DND-41 (cell line): ENCODE data around the gene NFIA.
A peak's percentile ranks its signal among the peaks of the same experiment; 100 is the strongest.

Experiments used
- ATAC-seq: fragments of 200-7000 bp; cut with Tn5 transposase; 3 replicates; pipeline ENCODE4 v1.9.1; 2021; ENCODE audit warnings: low read depth; ENCODE audit not compliant: insufficient read depth
- DNase-seq: peaks from one replicate; pipeline ENCODE4 v3.0.0-alpha.2; 2020
- H2AFZ ChIP-seq: 2 replicates; pipeline ENCODE4 v1.6.0; 2012; ENCODE audit warnings: low read depth, low read length
- H3K27ac ChIP-seq: 2 replicates; pipeline ENCODE4 v1.5.1; 2012; ENCODE audit warnings: low read length, inconsistent platforms
- H3K27me3 ChIP-seq: fragments of 200-600 bp; sonication (generic); 2 replicates; pipeline ENCODE4 v1.6.0; 2012; ENCODE audit warnings: low read length, mild to moderate bottlenecking, inconsistent platforms; ENCODE audit not compliant: insufficient read depth, poor library complexity
- H3K36me3 ChIP-seq: 2 replicates; pipeline ENCODE4 v1.5.1; 2012; ENCODE audit warnings: low read length, inconsistent platforms; ENCODE audit not compliant: insufficient read depth
- H3K4me1 ChIP-seq: 2 replicates; pipeline ENCODE4 v1.5.1; 2012; ENCODE audit warnings: mild to moderate bottlenecking, low read length; ENCODE audit not compliant: insufficient read depth
- H3K4me2 ChIP-seq: 2 replicates; pipeline ENCODE4 v1.6.0; 2012; ENCODE audit warnings: mild to moderate bottlenecking, moderate library complexity, low read length, inconsistent platforms; ENCODE audit not compliant: insufficient read depth
- H3K4me3 ChIP-seq, 2 experiments: fragments of 200-600 bp in 1 of 2; shearing (Covaris generic) in 1 of 2; 2 replicates each; pipeline ENCODE4 v1.5.1; 2012 to 2016; ENCODE audit warnings: inconsistent platforms in 2 of 2, low read length in 2 of 2, mild to moderate bottlenecking in 2 of 2, low read depth in 1 of 2, moderate library complexity in 1 of 2
- H3K79me2 ChIP-seq: 2 replicates; pipeline ENCODE4 v1.6.0; 2012; ENCODE audit warnings: low read length, inconsistent platforms; ENCODE audit not compliant: insufficient read depth
- H3K9ac ChIP-seq: 2 replicates; pipeline ENCODE4 v1.6.0; 2012; ENCODE audit warnings: low read depth, mild to moderate bottlenecking, inconsistent platforms, low read length, moderate library complexity
- H3K9me3 ChIP-seq: 2 replicates; pipeline ENCODE4 v1.5.1; 2012; ENCODE audit warnings: low read length, moderate library complexity, mild to moderate bottlenecking, inconsistent platforms; ENCODE audit not compliant: insufficient read depth, severe bottlenecking
- H4K20me1 ChIP-seq: 2 replicates; pipeline ENCODE4 v1.6.0; 2012; ENCODE audit warnings: low read length; ENCODE audit not compliant: insufficient read depth
- CTCF ChIP-seq: IDR thresholded peaks from 2 replicates; pipeline ENCODE4 v1.5.1; 2012; ENCODE audit warnings: borderline replicate concordance, low read length, moderate library complexity, mild to moderate bottlenecking; ENCODE audit not compliant: poor library complexity, severe bottlenecking; ENCODE audit errors: extremely low read depth
- EZH2 ChIP-seq: IDR thresholded peaks from 3 replicates; pipeline ENCODE4 v1.6.1; 2012; ENCODE audit warnings: borderline replicate concordance, low read depth, mild to moderate bottlenecking, moderate library complexity, low read length, inconsistent platforms; ENCODE audit not compliant: severe bottlenecking

NFIA gene

GRCh38 chr1:61043010-61043820 is 39.1 kb upstream of the NFIA start:
- Histone ChIP-seq H3K36me3 (no peaks in the 10 kb centered on the region), H3K4me2 (no peak overlapping the region), H3K9ac (no peak overlapping the region), H3K4me1 (no peaks in the 10 kb centered on the region), H4K20me1 (no peaks in the 10 kb centered on the region), H3K27ac (no peak overlapping the region), H3K27me3 (no peaks in the 10 kb centered on the region), H3K4me3 (no peak overlapping the region), H3K9me3 (peaks cover 3% of the 10 kb centered on the region), H3K79me2 (no peaks in the 10 kb centered on the region), H2AFZ (no peak overlapping the region)
- DNase-seq = no peak
- TF ChIP-seq CTCF (peak; percentile 27), EZH2 (no peak)
- no peak for ATAC-seq

- Histone ChIP-seq H3K27me3 (no peaks in the 10 kb centered on the region), H3K36me3 (no peaks in the 10 kb centered on the region), H3K9ac (no peak overlapping the region), H3K9me3 (peaks cover 6% of the 10 kb centered on the region), H2AFZ (no peak overlapping the region), H3K27ac (no peak overlapping the region), H3K4me2 (no peak overlapping the region), H4K20me1 (no peaks in the 10 kb centered on the region), H3K4me3 (no peak overlapping the region), H3K4me1 (no peaks in the 10 kb centered on the region), H3K79me2 (no peaks in the 10 kb centered on the region)
- TF ChIP-seq EZH2 = no peak
- no peak for TF ChIP-seq CTCF
- DNase-seq (no peak), ATAC-seq (no peak)
Observed at GRCh38 chr1:61046434-61046833, 35.9 kb upstream of the NFIA start.

- Histone ChIP-seq H3K27ac (no peak overlapping the region), H2AFZ (no peak overlapping the region), H4K20me1 (no peaks in the 10 kb centered on the region), H3K9me3 (peaks cover 6% of the 10 kb centered on the region), H3K9ac (no peak overlapping the region), H3K4me3 (no peak overlapping the region), H3K4me2 (no peak overlapping the region), H3K27me3 (no peaks in the 10 kb centered on the region), H3K79me2 (no peaks in the 10 kb centered on the region), H3K4me1 (no peaks in the 10 kb centered on the region), H3K36me3 (no peaks in the 10 kb centered on the region)
- TF ChIP-seq EZH2 (no peak), CTCF (no peak)
- DNase-seq (no peak), ATAC-seq (no peak)
Observed at GRCh38 chr1:61047061-61047460, 35.3 kb upstream of the NFIA start.
